Hematopoietic multipotent progenitor cell treated with erythropoietin and hydrocortisone succinate and interleukin-3 and kit ligand, for 4 days (in vitro differentiated cells): ENCODE measurements around the gene CCDC63.

ENCODE experiments used
- DNase-seq: peaks from one replicate; pipeline ENCODE4 v3.0.0-alpha.2; 2015

The CCDC63 gene

GRCh38 chr12:110846615-110847566 is at the start of gene CCDC63:
Gene CCDC63, plus strand, starts transcription at chr12:110846987. Its CDS starts 5,968 bp downstream, at chr12:110852955.
- DNase-seq = peak; percentile 80

GRCh38 chr12:110798461-110798860 is 48.3 kb upstream of the CCDC63 start:
- DNase-seq = no peak

- DNase-seq = no peak
Observed at GRCh38 chr12:110802489-110802888, 44.3 kb upstream of the CCDC63 start.

GRCh38 chr12:110804406-110804805 is 42.4 kb upstream of the CCDC63 start:
- no peak for DNase-seq

- no peak for DNase-seq
Observed at GRCh38 chr12:110807640-110808039, 39.1 kb upstream of the CCDC63 start.

- DNase-seq = no peak
Observed at GRCh38 chr12:110809149-110809548, 37.6 kb upstream of the CCDC63 start.

GRCh38 chr12:110811972-110812371 is 34.8 kb upstream of the CCDC63 start:
- DNase-seq = no peak

GRCh38 chr12:110813285-110813684 is 33.5 kb upstream of the CCDC63 start:
- DNase-seq = no peak

- no peak for DNase-seq
Observed at GRCh38 chr12:110813756-110814155, 33.0 kb upstream of the CCDC63 start.

- DNase-seq = no peak
Observed at GRCh38 chr12:110816248-110816647, 30.5 kb upstream of the CCDC63 start.

GRCh38 chr12:110816779-110817178 is 30.0 kb upstream of the CCDC63 start:
- no peak for DNase-seq

- DNase-seq = no peak
Observed at GRCh38 chr12:110818511-110818910, 28.3 kb upstream of the CCDC63 start.

GRCh38 chr12:110819150-110819549 is 27.6 kb upstream of the CCDC63 start:
- DNase-seq = no peak

- DNase-seq = no peak
Observed at GRCh38 chr12:110819646-110820045, 27.1 kb upstream of the CCDC63 start.

GRCh38 chr12:110821917-110822316 is 24.9 kb upstream of the CCDC63 start:
- DNase-seq = no peak

GRCh38 chr12:110822821-110823415 is 23.9 kb upstream of the CCDC63 start:
- DNase-seq = no peak

GRCh38 chr12:110824342-110824741 is 22.4 kb upstream of the CCDC63 start:
- no peak for DNase-seq

- DNase-seq = no peak
Observed at GRCh38 chr12:110825530-110825929, 21.3 kb upstream of the CCDC63 start.

GRCh38 chr12:110826592-110827200 is 20.1 kb upstream of the CCDC63 start:
- DNase-seq = peak; percentile 94

GRCh38 chr12:110829308-110829707 is 17.5 kb upstream of the CCDC63 start:
- DNase-seq = no peak

GRCh38 chr12:110836291-110836690 is 10.5 kb upstream of the CCDC63 start:
- no peak for DNase-seq

GRCh38 chr12:110841007-110841406 is 5.8 kb upstream of the CCDC63 start:
- no peak for DNase-seq

- no peak for DNase-seq
Observed at GRCh38 chr12:110844131-110844530, 2.7 kb upstream of the CCDC63 start.
